Omental fat pad (tissue), 4 donors: ENCODE data around the gene AFAP1. TPM values are rescaled to one million over a fixed set of nuclear protein-coding genes. Genes with fewer than 3 reads are reported as not detected.

Source experiments
- ATAC-seq: fragments of 150-250 bp; one replicate; pipeline ENCODE4 v1.9.1; 2016; ENCODE audit warnings: mild to moderate bottlenecking, moderate library complexity; ENCODE audit not compliant: low FRiP score
- DNase-seq: peaks from one replicate; pipeline ENCODE4 v3.0.0-alpha.2; 2019; ENCODE audit warnings: low spot score
- CTCF ChIP-seq, 3 donors: fragments of 450-650 bp; IDR thresholded peaks; one replicate each; pipeline ENCODE4 v1.5.1; 2016 to 2017; ENCODE audit warnings: antibody characterized with exemption in 3 of 3, mild to moderate bottlenecking in 3 of 3, moderate library complexity in 2 of 3
- total RNA-seq, 4 donors: library from RNA; depleted of rRNA; stranded (reverse); fragments of >200 nt; gene quantifications; one replicate each; pipeline ENCODE4 v1.1.0, GENCODE V29; 2016

AFAP1 gene
- total RNA-seq, 4 donors from 2014 or later, result 24.6 to 35.5 (median 26.9) TPM

GRCh38 chr4:7964459-7964858 lies 24.8 kb upstream of the AFAP1 start:
- DNase-seq (no peak), ATAC-seq (no peak)
- no peak for TF ChIP-seq CTCF (IDR thresholded peaks at IDR 0.05)

- TF ChIP-seq CTCF (IDR thresholded peaks at IDR 0.05), result no peak
- no peak for DNase-seq
- ATAC-seq, result no peak
These were observed 24.0 kb upstream of the AFAP1 start for GRCh38 chr4:7963691-7964090.

- no peak for DNase-seq
- ATAC-seq, result no peak
- TF ChIP-seq CTCF (IDR thresholded peaks at IDR 0.05), result no peak
These were observed 23.2 kb upstream of the AFAP1 start for GRCh38 chr4:7962609-7963508.

- no peak for TF ChIP-seq CTCF (IDR thresholded peaks at IDR 0.05)
- ATAC-seq (peak; percentile 83), DNase-seq (peak; percentile 34)
These were observed 21.4 kb upstream of the AFAP1 start for GRCh38 chr4:7960790-7961655.

- no peak for DNase-seq
- ATAC-seq, result peak; percentile 78
- TF ChIP-seq CTCF (IDR thresholded peaks at IDR 0.05), result no peak
These were observed 20.5 kb upstream of the AFAP1 start for GRCh38 chr4:7960017-7960789.

- no peak for DNase-seq
- no peak for TF ChIP-seq CTCF (IDR thresholded peaks at IDR 0.05)
- ATAC-seq, result no peak
These were observed 19.4 kb upstream of the AFAP1 start for GRCh38 chr4:7959078-7959477.
